SK-N-SH treated with all-trans-retinoic acid at 6 μM for 48 hours (cell line): Measurements from ENCODE around the gene ADAM19.

Experiments
- ESRRG ChIP-seq: fragments of 250-450 bp; sonication (Bioruptor Pico); IDR thresholded peaks from 2 replicates; pipeline ENCODE4 v1.6.1; 2021; ENCODE audit warnings: mild to moderate bottlenecking
- TCF4 ChIP-seq: fragments of 250-450 bp; sonication (Bioruptor Pico); IDR thresholded peaks from 2 replicates; pipeline ENCODE4 v1.8.0; 2021; ENCODE audit warnings: mild to moderate bottlenecking, moderate library complexity, borderline replicate concordance
- TOX ChIP-seq: fragments of 250-450 bp; sonication (Bioruptor Pico); IDR thresholded peaks from 2 replicates; pipeline ENCODE4 v1.8.0; 2021; ENCODE audit warnings: mild to moderate bottlenecking, moderate library complexity, borderline replicate concordance
- ZFP3 ChIP-seq: fragments of 250-450 bp; sonication (Bioruptor Pico); IDR thresholded peaks from 2 replicates; pipeline ENCODE4 v1.5.0; 2020; ENCODE audit warnings: mild to moderate bottlenecking, moderate library complexity

GRCh38 chr5:157469687-157470086 lies 105.9 kb downstream of the ADAM19 start:
- TF ChIP-seq TOX (CRISPR knock-in tag): no peak
- TF ChIP-seq ESRRG: no peak
- TF ChIP-seq TCF4: no peak
- no peak for TF ChIP-seq ZFP3 (CRISPR knock-in tag)
